Stimulated activated CD8-positive, alpha-beta memory T cell treated with anti-CD3 and anti-CD28 coated beads, Interleukin-4, amount 100 ng/mL, for 48 hours (primary cell): ENCODE results near the gene NDC80.
"Not testable (repeated sequence)": the region's sequence is repeated elsewhere in the genome, so short reads cannot be mapped to it uniquely, and the experiment has no call there.

Source experiments
- DNase-seq: peaks from one replicate; pipeline ENCODE4 v3.0.0-alpha.2; 2020

The NDC80 gene

DNA sequence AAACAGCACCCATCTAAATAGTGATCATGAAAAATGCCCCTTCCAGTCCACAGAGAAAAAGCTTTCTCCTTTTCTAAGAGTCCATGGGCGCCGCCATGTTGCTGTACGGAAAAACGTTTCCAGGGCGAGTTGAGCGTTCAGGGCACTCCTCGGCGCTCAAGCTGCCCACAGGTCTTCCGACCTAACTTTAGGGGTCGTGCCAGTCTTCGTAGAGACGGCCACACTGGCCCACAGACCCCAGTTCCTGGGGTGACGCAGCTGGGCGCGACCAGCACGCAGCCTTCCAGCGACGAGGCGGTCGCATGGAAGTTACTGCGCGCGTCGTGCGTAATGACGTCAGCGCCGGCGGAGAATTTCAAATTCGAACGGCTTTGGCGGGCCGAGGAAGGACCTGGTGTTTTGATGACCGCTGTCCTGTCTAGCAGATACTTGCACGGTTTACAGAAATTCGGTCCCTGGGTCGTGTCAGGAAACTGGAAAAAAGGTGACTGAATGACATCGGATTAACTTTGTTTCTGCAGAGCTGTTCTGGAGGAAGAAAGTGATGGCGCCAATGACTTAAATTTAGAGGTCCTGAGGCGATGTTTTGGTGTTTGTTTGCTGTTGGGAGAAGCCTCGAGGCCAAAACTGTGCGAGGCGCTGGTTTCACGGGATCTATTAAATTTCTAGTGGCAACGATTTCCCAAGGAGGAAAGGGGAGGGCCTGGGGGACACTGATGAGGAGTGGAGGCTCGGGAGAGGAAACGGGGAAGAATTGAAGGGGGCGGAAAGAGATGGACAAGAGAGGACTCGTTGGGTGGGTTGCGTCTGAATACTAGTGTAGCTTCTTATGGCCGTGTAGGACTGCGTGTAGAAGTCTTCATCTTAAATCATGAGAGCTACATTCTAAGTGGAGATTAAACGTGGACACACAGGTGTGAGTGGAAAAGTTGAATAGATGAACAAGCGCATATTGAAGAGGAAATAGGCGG lies at the start of gene NDC80, which contains the start of gene METTL4:
NDC80 (plus strand) TSS at position 358 of the 971 bp plus-strand sequence. CDS start 1,429 bp downstream, outside the sequence.
METTL4 (minus strand) TSS at position 306 of the 971 bp plus-strand sequence. CDS start 4,289 bp downstream, outside the sequence.
- peak; percentile 91 for DNase-seq

DNA sequence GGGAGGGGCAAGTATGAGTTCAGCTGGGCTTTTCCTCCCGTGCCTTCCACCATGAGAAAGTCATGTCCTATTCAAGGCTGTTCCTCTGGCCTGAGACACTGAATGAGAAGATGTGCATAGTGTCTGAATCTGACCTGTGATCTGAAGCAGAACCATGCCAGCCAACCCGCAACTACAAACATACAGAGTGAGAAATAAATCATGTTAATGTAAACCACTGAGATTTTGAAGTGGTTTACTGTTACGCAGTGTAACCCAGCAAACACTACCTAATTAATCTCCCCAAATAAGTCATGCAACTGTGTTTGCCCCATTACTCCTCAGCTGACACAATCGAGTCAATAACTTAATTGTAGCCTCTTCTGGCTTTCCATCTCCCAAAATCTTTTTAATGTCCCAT lies 49.2 kb upstream of the NDC80 start:
- DNase-seq: no peak

DNA sequence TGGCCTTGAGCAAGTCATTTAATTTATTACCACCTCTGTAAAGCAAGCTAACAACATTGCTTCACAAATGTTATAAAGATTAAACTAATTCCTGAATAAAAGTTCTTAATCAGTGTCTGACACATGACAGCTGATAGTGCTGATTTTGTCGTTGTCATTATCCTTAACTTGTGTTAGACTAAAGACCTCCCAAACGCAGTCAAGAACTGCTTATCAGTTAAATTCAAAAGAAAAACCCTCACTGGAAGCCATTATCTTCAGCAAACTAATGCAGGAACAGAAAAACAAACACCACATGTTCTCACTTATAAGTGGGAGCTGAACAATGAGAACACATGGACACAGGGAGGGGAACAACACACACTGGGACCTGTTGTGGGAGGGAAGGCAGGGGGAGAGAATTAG lies 46.6 kb upstream of the NDC80 start:
- not testable (repeated sequence) for DNase-seq

DNA sequence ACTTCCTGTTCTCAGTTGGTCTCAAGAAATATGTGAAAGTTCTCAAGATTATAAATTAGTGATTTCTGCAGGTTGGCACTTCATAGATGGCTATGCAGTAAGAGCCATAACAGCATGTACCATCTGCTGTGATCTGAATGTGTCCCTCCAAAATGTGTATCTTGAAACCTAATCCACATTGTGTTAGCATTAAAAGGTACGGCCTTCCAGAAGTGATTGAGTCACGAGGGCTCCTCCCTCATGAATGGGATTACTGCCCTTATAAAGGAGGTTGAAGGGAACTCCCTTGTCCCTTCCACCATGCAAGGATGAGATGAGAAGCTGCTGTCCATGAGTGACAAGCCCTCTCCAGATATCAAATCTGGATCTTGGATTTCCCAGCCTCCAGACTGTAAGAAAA lies 45.0 kb upstream of the NDC80 start:
- DNase-seq: no peak

DNA sequence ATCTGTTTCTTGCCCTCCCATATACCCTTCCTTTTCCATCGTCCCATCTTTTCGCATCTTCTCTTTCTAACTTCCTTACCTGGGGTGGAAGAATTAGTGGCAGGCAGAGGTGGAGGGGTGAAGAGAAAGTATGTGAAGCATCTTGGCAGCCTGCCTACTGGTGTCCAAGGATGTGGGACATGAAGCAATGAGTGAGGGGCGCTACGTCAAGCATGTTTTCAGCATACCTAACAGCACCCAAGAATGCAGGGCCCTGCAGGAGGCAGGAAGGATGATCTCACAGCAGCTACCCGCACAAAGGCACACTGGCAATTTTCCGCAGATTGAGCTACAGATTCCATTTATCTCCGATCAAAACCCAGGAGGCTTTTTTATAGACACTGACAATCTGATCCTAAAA lies 42.2 kb upstream of the NDC80 start:
- DNase-seq: no peak

DNA sequence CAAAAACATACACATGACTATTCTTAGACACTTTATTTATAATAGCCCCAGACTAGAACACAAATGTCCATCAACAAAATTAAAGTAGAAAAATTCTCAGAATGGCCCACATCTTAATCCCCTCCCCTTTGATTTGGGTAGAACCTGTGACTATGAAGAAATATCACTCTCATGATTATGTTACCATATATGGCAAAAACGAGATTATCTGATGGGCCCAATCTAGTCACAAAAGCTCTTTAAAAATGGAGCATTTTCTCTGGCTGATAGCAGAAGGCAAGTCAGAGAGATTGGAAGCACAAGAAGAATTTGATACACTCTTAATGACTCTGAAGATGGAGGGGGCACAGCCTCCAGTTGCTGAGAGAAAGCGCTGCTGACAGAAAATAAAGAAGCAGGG lies 39.6 kb upstream of the NDC80 start:
- DNase-seq: no peak

DNA sequence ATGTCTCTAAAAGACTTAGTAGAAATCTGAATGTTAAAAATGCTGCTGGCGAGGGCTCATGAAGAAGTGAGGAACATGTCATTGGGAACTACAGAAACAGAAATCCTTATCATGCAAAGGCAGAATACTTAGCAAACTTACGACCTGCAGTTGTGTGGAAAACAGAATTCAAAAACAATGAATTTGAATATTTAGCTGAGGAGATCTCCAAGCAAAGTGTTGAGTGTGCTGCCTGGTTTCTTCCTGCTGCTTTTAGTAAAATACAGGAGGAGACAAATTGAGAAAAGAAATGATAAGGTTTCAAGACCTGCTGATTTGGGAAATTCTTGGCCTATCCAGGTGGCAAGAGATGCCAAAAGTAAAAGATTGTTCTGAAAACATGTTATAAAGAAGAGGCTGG lies 38.6 kb upstream of the NDC80 start:
- DNase-seq: no peak

DNA sequence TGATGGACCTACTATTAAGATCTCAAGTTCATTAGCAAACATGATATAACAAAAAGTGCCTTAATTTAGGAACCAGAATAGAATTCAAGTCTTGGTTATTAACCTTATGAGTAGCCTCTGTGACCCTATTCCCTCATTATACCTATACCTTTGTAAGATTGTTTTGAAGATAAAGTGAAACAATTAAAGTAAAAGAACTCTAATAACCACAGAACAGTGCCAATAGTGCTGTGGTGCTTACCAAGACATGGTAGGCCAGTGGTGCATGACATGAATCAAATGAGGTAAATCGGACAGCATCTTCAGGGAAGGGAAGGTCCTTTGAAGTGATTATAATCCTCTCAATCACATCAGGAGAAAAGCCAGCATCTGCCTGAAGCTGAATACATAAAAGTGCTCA lies 36.5 kb upstream of the NDC80 start:
- no peak for DNase-seq

DNA sequence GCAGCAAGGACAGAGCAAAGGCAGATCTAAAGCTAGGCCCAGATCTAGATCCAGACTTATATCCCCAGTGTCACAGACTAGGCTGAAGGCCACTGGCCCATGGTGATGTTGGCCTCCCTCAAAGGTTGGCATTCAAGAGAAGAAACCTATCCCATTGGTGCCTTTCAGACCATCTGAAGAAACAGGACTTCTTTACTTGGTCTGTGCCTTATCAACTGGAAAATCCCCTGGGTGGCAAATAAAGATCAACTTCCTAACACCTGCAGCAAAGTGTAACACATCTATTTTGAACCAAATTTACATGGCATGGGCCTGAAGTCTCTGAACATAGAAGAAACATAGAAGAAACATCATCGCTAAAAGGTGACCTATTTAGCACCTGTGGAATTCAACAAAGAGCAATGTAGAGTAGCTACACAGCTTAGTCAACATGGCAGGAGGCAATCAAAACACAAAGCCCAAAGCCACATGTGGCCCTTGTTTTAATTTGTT lies 35.9 kb upstream of the NDC80 start:
- DNase-seq: no peak

DNA sequence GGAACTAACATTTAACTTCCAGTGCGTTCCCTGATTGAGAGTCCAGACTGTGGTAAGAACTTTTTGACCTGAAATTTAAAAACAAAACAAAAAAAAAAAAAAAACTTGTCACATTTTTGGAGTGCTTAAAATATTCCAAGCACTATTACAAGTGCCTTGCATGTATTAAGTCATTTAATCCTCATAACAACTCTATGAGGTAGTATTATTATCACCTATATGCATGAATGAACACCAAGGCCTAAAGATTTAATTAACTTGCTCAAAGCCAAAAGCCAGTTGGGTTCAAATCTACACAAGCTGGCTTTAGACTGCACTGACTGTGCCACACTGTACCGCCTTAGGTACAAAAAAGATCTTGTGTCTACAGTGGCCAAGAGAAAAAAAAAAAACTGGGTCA lies 35.3 kb upstream of the NDC80 start:
- DNase-seq: no peak

DNA sequence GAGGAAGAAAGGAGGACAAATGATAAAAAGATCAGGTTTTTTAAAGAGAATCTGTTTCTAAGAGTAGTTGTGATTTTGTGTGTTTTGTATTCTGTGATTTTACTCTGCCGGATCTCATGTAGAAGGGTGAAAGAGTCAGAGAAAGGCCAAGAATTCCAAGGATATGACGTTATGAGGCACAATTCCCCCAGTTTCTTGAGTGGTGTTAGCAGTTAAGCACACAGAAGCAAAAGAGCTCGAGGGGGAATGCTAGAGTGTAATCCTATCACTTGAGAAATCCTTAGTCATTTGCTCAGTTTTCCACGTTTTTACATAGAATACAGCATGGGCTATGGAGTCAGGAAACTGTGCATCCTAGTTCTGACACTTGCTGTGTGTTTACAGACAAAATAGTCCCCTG lies 34.9 kb upstream of the NDC80 start:
- DNase-seq: no peak

DNA sequence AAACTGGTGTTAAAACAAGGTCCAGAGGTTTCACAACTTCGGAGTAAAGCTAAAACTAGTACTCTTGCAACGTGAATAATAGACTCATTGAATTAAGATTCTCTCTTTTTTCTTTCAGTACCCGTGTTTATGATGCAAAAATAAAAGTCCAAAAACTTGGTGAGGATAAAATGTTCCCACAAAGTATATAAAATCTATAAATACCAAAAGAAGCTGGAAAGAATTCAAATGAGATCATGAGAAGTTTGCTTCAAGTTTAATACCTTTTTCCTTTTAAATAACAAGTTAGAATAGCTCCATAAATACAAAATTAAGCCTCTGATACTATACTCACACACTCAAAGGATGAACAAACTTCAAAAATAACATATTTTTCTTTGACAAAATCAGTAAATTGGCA lies 34.1 kb upstream of the NDC80 start:
- no peak for DNase-seq

DNA sequence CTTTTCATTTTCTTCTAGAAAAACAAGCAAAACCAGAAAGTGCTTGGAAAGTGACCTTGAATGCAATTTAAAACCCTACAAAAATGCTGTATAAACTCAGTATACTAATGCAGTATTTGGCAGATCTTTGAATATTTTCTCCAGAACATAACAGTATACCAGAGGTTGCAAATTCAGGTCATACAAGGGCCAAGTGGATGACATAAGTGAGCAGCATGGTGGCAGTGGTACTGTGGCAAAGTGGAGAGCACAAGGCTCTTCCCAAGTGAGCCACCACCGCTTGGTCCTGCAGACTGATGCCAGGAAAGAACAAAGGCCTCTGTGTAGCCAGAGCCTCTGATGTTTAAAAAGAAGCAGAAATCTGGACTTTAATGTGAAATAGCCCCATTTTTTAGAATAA lies 33.1 kb upstream of the NDC80 start:
- no peak for DNase-seq

DNA sequence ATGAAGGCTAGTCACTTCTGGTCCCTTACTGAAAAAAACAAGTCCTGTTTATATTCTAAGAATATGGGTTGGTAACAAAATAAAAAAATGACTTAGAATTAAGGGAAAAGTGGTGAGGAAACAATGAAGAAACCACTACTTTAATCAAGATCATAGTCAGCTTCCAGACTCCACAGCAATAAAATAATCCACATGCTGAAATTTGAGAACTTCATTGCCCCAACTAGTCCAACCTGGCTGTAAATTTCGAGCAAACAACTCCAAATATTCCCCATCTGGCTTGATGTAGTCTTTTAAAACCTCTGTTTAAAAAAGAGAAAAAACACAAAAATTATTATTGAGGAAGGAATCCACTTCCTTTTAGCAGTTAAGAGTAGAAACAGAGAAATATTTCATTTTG lies 32.5 kb upstream of the NDC80 start:
- no peak for DNase-seq

DNA sequence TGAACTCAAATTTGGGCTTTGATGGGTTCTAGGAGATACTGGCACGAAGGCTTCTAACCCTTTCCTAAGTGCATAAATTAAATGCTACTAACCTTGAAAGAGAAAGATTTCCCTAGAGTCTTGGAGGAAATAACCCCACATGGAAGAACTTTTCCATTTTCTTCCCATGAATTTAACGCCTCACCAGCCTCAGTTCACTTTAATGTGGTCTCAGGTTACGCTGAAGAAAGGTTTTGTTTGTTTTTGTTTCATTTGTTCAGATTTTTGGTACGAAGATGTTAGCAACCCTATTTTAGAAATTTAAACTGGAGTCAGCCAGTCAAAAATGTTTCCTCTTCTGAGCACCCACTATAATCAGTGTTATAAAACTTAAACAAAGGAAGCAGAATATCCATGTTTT lies 30.8 kb upstream of the NDC80 start:
- no peak for DNase-seq

DNA sequence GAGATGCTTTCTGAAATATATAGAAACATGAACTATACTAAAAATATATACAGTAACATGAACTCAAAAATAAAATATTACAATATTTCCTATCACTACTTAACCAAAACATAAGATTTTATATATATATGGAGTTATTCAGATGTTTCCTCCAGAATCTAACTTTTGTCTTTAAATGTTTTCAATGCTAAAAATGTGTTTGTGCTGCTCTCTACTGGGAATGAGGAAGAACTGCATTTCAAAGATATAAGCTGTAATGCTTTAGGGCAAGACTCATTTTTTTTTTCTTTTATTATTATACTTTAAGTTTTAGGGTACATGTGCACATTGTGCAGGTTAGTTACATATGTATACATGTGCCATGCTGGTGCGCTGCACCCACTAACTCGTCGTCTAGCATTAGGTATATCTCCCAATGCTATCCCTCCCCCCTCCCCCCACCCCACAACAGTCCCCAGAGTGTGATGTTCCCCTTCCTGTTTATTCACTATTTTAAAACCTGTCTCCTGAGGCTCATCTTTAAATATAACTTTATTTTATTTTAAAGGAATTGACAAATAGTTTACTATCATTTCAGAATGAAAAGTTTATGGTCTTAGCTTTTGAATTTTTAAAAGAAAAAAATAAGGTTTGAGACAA lies 29.3 kb upstream of the NDC80 start:
- DNase-seq: not testable (repeated sequence)

DNA sequence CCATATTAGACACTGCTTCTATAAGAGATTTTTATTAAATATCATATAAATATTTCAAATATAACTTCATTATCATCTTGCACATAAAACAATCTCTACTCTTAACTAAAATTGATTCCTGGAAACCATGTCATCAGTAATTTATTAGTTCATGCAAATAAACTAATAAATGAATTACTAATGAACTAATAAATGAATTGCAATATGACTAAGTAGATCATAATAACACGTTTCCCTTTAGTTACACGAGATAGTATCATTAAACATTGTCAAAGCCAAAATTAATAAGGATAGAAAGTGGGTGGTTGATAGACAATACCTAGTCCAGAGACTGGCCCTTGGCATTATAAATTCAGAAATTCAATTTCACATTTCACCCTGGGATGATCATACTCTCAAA lies 26.2 kb upstream of the NDC80 start:
- no peak for DNase-seq

DNA sequence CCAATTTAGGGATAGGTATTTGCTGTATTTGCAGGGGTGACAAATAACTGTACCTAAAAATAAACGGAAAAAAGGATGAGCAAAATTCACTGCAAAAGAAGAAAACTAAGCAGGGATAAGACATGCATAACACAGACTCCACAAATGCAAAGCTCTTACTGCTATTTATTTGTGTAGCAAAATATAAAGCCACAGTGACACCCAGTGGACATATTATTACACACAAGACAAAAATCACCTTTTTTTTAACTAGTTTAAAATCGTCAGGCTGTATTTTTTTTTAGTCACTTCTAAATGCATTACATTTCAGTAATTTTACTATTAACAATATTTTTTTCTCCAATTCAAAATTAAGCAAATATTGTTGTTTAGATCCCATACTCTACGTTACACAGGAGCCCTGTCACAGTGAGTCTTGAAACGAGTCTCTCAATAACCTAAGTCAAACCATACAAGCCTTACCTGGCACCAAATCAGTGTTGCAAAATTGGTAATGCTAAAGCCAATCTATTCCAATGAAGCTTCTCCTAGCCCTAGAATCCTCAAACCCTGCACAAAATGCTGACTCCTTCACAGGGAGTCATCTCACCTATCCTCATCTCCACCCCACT lies 23.8 kb upstream of the NDC80 start:
- DNase-seq: no peak

DNA sequence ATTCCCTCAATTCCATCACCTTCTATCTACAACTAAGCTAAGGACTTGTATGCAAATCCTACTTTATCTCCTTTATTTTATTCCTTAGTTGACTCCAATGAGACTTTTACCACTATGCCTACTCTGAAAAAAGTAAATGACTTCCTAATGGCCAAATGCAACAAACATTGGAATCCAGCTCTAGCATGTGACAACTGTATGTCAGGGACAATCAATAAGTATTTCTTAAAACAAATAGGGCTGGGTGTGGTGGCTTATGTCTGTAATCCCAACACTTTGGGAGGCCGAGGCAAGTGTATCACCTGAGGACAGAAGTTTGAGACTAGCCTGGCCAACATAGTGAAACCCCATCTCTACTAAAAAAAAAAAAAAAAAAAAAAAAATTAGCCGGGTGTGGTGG lies 21.9 kb upstream of the NDC80 start:
- DNase-seq: no peak

DNA sequence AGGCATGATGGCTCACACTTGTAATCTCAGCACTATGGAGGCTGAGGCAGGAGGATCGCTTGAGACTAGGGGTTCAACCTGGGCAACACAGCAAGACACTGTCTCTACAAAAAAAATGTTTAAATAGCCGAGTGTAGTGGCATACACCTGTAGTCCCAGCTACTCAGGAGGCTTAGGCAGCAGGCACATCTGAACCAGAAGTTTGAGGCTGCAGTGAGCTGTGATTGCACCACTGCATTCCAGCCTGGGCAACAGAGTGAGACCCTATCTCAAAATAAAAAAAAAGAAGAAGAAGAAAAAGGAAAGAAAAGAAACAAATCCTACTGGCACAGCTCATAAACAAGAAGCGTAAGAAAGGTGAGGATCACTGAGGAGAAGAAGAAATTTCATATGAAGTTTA lies 19.9 kb upstream of the NDC80 start:
- DNase-seq: no peak

DNA sequence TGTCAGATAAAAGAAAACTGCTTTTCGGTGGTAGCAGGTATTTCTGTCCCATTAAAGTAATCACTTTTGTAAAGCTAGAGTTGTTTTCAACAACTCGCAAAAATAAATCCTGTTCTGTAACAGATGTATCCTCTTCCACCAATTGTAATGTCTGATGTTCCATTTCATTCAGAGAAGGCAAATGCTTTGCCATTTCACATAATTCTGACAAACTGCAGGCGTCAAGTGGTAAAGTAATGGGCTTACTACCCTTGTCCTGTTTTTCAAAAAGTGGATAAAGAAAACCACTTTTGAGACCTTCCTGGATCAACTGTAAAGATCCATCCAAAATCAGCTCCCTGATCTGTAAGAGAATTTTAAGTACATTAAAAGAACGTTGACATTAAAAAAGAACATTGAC lies 16.7 kb upstream of the NDC80 start:
- no peak for DNase-seq

DNA sequence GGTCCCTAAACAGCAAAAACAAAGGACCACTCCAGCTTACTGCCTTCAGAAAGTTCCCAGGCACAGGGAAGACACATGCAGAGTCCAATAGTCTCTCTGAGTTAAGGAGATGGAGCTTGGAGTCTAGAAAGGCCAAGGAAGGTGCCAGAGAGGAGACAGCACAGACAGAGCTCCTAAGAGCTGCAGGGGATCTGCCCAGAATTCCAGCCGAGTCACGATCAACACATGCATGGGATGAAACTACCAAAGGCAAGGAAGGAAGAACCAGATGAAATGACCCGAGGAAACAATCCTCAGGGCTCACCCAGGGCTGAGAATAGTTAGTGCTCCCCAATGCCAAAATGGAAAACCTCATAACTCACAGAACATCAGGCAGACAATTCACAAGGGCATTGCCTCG lies 15.5 kb upstream of the NDC80 start:
- no peak for DNase-seq

DNA sequence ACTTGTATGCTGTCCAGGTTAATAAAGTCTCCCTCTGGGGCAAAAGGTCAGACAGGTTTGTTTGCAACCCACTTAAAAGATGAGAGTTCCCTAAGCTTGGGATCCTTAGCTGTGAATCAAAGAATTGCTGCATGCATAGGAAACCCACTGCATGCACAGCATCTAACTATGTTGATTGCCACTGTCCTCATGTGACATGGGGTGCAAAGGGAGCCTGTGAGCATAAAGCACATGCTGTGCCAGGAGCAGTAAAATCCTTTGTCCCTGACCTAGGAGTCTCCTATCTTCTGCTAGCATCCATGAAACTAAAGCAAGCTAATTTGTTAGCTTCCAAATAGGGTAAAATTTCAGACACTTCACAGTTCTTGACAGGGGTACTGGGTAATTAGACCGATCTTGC lies 13.8 kb upstream of the NDC80 start:
- no peak for DNase-seq

DNA sequence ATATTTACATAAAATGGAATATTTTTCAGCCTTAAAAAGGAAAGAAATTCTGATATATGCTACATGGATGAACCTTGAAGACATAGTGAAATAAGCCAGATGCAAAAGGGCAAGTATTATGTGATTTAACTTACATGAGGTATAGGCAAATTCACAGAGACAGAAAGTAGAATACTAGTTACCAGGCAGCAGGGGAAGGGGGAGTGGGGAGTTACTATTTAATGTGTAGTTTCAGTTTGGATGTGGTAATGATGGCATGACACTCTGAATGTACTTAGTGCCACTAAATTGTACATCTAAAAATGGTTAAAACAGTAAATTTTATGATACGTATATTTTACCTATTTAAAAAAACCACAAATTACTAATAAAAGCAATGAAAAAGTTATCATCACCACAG lies 12.1 kb upstream of the NDC80 start:
- no peak for DNase-seq
